Left lung (tissue), 10 donors: Measurements from ENCODE around the gene ZFP64. TPM values are rescaled to one million over a fixed set of nuclear protein-coding genes. Genes with fewer than 3 reads are reported as not detected.
"Not testable (repeated sequence)": the region's sequence is repeated elsewhere in the genome, so short reads cannot be mapped to it uniquely, and the experiment has no call there.

Experiments used
- ATAC-seq: fragments of 200-7000 bp; cut with Tn5 transposase; one replicate; pipeline ENCODE4 v1.9.1; 2020; ENCODE audit warnings: moderate library complexity
- DNase-seq, 4 donors: peaks; one replicate each; pipeline ENCODE4 v3.0.0-alpha.2; 2013 to 2020
- H3K27ac ChIP-seq, 2 donors: fragments of 200-600 bp; sonication (generic) in 1 of 2; one replicate each; pipeline versions ENCODE4 v1.5.0 to v1.8.0; 2020 to 2021
- H3K27me3 ChIP-seq, 2 donors: fragments of 200-600 bp; sonication (generic) in 1 of 2; one replicate each; pipeline versions ENCODE4 v1.5.0 to v1.8.0; 2020 to 2021
- H3K36me3 ChIP-seq, 2 donors: fragments of 200-600 bp; sonication (generic) in 1 of 2; one replicate each; pipeline versions ENCODE4 v1.5.0 to v1.8.0; 2020 to 2021
- H3K4me1 ChIP-seq, 2 donors: fragments of 200-600 bp; one replicate each; pipeline ENCODE4 v1.8.0; 2021
- H3K4me3 ChIP-seq, 2 donors: fragments of 200-600 bp; sonication (generic) in 1 of 2; one replicate each; pipeline versions ENCODE4 v1.5.0 to v1.8.0; 2020 to 2021; ENCODE audit warnings: mild to moderate bottlenecking in 1 of 2
- H3K9me3 ChIP-seq, 2 donors: fragments of 200-600 bp; sonication (generic) in 1 of 2; one replicate each; pipeline versions ENCODE4 v1.5.0 to v1.8.0; 2020 to 2021
- CTCF ChIP-seq, 2 donors: fragments of 200-600 bp; sonication (generic) in 1 of 2; IDR thresholded peaks; one replicate each; pipeline versions ENCODE4 v1.5.0 to v1.8.0; 2021; ENCODE audit warnings: antibody characterized with exemption in 2 of 2
- intact Hi-C, 2 donors: fragments of 100-400 bp; cut with DNase I; formaldehyde crosslinking; loops; one replicate each; pipeline versions ENCODE4 v1.11.2 to v1.14.2; 2022
- polyA plus RNA-seq, 6 donors: library from polyadenylated mRNA; unstranded; fragments of 120-200 nt; gene quantifications; one replicate each; pipeline ENCODE4 v1.2.1, GENCODE V29; 2013; ENCODE audit not compliant: insufficient read length in 6 of 6
- total RNA-seq, 2 donors: library from RNA; stranded (reverse); fragmentation: NEBNext Ultra II Directional; extraction: Animal tissue kit (Norgen Biotek cat#: 25700); gene quantifications; one replicate each; pipeline ENCODE4 v1.2.1, GENCODE V29; 2021
- donor health status: DM: no; HTN: yes; CAD: no.
- donor health status: DM: no; HTN: no; CAD: no.

The ZFP64 gene
- total and polyA plus RNA-seq, 8 donors, result 10.8 to 22.1 (median 18.7) TPM

GRCh38 chr20:52226370-52226769, 34.8 kb upstream of the ZFP64 start:
- Histone ChIP-seq H3K4me3 (no peak overlapping the region), H3K4me1 (no peaks in the 10 kb centered on the region), H3K9me3 (peaks cover 0 to 5% of the 10 kb centered on the region in 2 donors), H3K27ac (no peak overlapping the region), H3K36me3 (no peaks in the 10 kb centered on the region), H3K27me3 (peaks cover 0 to 13% of the 10 kb centered on the region in 2 donors)
- intact Hi-C loops, result no loop called here
- no peak for TF ChIP-seq CTCF (IDR thresholded peaks at IDR 0.05)
- DNase-seq (no peak), ATAC-seq (no peak)

- DNase-seq (no peak), ATAC-seq (no peak)
- no peaks in the 10 kb centered on the region for H3K4me1 ChIP-seq
- no peak overlapping the region for H3K4me3 ChIP-seq
- TF ChIP-seq CTCF (IDR thresholded peaks at IDR 0.05), result no peak
- peaks cover 0 to 13% of the 10 kb centered on the region in 2 donors for H3K27me3 ChIP-seq
- intact Hi-C loops, result no loop called here
- H3K9me3 ChIP-seq, result peaks cover 0 to 20% of the 10 kb centered on the region in 2 donors
- no peak overlapping the region for H3K27ac ChIP-seq
- no peaks in the 10 kb centered on the region for H3K36me3 ChIP-seq
Measured at GRCh38 chr20:52224920-52225319, 33.3 kb upstream of the ZFP64 start.

- H3K27me3 ChIP-seq, H3K36me3 ChIP-seq, H3K4me1 ChIP-seq, intact Hi-C loops, H3K4me3 ChIP-seq, H3K27ac ChIP-seq, DNase-seq, ATAC-seq: not testable (repeated sequence)
- peaks cover 0 to 24% of the 10 kb centered on the region in 2 donors for H3K9me3 ChIP-seq
Measured at GRCh38 chr20:52221362-52221761, 29.8 kb upstream of the ZFP64 start.

GRCh38 chr20:52220891-52221290, 29.3 kb upstream of the ZFP64 start:
- peaks cover 0 to 26% of the 10 kb centered on the region in 2 donors for H3K9me3 ChIP-seq
- ATAC-seq, H3K27ac ChIP-seq, H3K27me3 ChIP-seq, intact Hi-C loops, DNase-seq, H3K4me1 ChIP-seq, H3K36me3 ChIP-seq, H3K4me3 ChIP-seq: not testable (repeated sequence)

GRCh38 chr20:52219441-52219840, 27.9 kb upstream of the ZFP64 start:
- no peaks in the 10 kb centered on the region for H3K27me3 ChIP-seq
- DNase-seq, result no peak
- H3K9me3 ChIP-seq, result peaks cover 0 to 26% of the 10 kb centered on the region in 2 donors
- no peaks in the 10 kb centered on the region for H3K36me3 ChIP-seq
- no peak overlapping the region for H3K4me3 ChIP-seq
- intact Hi-C loops, result no loop called here
- no peaks in the 10 kb centered on the region for H3K4me1 ChIP-seq
- no peak for TF ChIP-seq CTCF (IDR thresholded peaks at IDR 0.05)
- ATAC-seq, result no peak
- no peak overlapping the region for H3K27ac ChIP-seq

GRCh38 chr20:52217689-52218395, 26.3 kb upstream of the ZFP64 start:
- intact Hi-C loops, result no loop called here

More at GRCh38 chr20:52217689-52218395, 26.3 kb upstream of the ZFP64 start:
- no peak overlapping the region for H3K27ac ChIP-seq
- no peaks in the 10 kb centered on the region for H3K4me1 ChIP-seq
- H3K9me3 ChIP-seq, result peaks cover 0 to 33% of the 10 kb centered on the region in 2 donors
- ATAC-seq, result no peak
- DNase-seq, result no peak
- TF ChIP-seq CTCF (IDR thresholded peaks at IDR 0.05), result no peak
- H3K36me3 ChIP-seq, result no peaks in the 10 kb centered on the region
- no peaks in the 10 kb centered on the region for H3K27me3 ChIP-seq
- H3K4me3 ChIP-seq, result no peak overlapping the region
